Measurements from ENCODE around the gene MYCL. TPM values are rescaled to one million over a fixed set of nuclear protein-coding genes. Genes with fewer than 3 reads are reported as not detected.

Gene MYCL
- total RNA-seq, 1 experiment from 2014 or later: 7.8 TPM

DNA sequence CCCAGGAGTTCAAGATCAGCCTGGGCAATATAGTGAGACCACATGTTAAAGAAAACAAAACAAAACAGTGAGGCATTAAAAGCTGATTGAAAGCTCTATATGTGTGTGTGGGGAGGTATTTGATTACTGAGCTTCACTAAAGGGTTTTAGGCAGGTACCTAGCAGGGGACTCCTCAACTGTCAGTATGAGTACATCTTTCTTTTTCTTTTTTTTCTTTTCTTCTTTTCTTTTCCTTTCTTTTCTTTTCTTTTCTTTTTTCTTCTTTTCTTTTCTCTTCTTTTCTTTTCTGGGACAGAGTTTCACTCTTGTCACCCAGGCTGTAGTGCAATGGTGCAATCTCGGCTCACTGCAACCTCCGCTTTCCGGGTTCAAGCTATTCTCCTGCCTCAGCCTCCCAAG lies 8.5 kb upstream of the MYCL start:
- peaks cover 6% of the 10 kb centered on the region for H3K36me3 Mint-ChIP-seq (ENCODE audit: insufficient read depth, unreplicated experiment)
- H3K27ac Mint-ChIP-seq (ENCODE audit: unreplicated experiment): no peak overlapping the region
- TF ChIP-seq, protein P1, sequence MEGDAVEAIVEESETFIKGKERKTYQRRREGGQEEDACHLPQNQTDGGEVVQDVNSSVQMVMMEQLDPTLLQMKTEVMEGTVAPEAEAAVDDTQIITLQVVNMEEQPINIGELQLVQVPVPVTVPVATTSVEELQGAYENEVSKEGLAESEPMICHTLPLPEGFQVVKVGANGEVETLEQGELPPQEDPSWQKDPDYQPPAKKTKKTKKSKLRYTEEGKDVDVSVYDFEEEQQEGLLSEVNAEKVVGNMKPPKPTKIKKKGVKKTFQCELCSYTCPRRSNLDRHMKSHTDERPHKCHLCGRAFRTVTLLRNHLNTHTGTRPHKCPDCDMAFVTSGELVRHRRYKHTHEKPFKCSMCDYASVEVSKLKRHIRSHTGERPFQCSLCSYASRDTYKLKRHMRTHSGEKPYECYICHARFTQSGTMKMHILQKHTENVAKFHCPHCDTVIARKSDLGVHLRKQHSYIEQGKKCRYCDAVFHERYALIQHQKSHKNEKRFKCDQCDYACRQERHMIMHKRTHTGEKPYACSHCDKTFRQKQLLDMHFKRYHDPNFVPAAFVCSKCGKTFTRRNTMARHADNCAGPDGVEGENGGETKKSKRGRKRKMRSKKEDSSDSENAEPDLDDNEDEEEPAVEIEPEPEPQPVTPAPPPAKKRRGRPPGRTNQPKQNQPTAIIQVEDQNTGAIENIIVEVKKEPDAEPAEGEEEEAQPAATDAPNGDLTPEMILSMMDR (IDR thresholded peaks at IDR 0.05; ENCODE audit: insufficient read depth in 1 of 2, low read depth in 1 of 2, low read length in 1 of 2, severe bottlenecking in 1 of 2, unreplicated experiment in 1 of 2): no peak
- POLR2A ChIA-PET: no interaction called here
- no peaks in the 10 kb centered on the region for H3K27me3 Mint-ChIP-seq (ENCODE audit: insufficient read depth, unreplicated experiment)
- H3K9me3 Mint-ChIP-seq (ENCODE audit: unreplicated experiment): peaks cover 25% of the 10 kb centered on the region
- Histone ChIP-seq H3K27me3 (replicated peaks; ENCODE audit: control insufficient read depth, insufficient read depth, low read length) (no peaks in the 10 kb centered on the region), H3K4me1 (no peaks in the 10 kb centered on the region), H3K9me3 (peaks cover 8% of the 10 kb centered on the region; the same call in 1 of the 2 replicates), H3K36me3 (ENCODE audit: control insufficient read depth, insufficient read depth, low read length) (no peaks in the 10 kb centered on the region), H3K4me3 (ENCODE audit: low read depth, low read length) (no peak overlapping the region)
- BruUV-seq (replicated peaks): no TSS peak
- H3K4me1 Mint-ChIP-seq (ENCODE audit: low read depth, unreplicated experiment): no peaks in the 10 kb centered on the region
- intact Hi-C loops (cut with micrococcal nuclease; ENCODE audit: unreplicated experiment): no loop called here
- DNase-seq: no peak
- CTCF ChIA-PET: no interaction called here
- no peak overlapping the region for H3K4me3 Mint-ChIP-seq (ENCODE audit: unreplicated experiment)

GRCh38 chr1:39908534-39908933 lies 6.8 kb upstream of the MYCL start:
- no peak overlapping the region for H3K4me3 ChIP-seq (ENCODE audit: low read depth, low read length)
- Mint-ChIP-seq H3K27ac (ENCODE audit: unreplicated experiment) (no peak overlapping the region), H3K4me1 (ENCODE audit: low read depth, unreplicated experiment) (no peaks in the 10 kb centered on the region), H3K27me3 (ENCODE audit: insufficient read depth, unreplicated experiment) (no peaks in the 10 kb centered on the region), H3K36me3 (ENCODE audit: insufficient read depth, unreplicated experiment) (peaks cover 6% of the 10 kb centered on the region), H3K4me3 (ENCODE audit: unreplicated experiment) (no peak overlapping the region), H3K9me3 (ENCODE audit: unreplicated experiment) (peaks cover 25% of the 10 kb centered on the region)
- DNase-seq: no peak
- intact Hi-C loops (cut with micrococcal nuclease; ENCODE audit: unreplicated experiment): no loop called here
- H3K4me1 ChIP-seq: no peaks in the 10 kb centered on the region
- ChIA-PET CTCF (no interaction called here), POLR2A (no interaction called here)
- H3K9me3 ChIP-seq: peaks cover 8% of the 10 kb centered on the region; the same call in 1 of the 2 replicates
- TF ChIP-seq, protein P1 (IDR thresholded peaks at IDR 0.05; ENCODE audit: insufficient read depth in 1 of 2, low read depth in 1 of 2, low read length in 1 of 2, severe bottlenecking in 1 of 2, unreplicated experiment in 1 of 2): no peak
- no peaks in the 10 kb centered on the region for H3K27me3 ChIP-seq (replicated peaks; ENCODE audit: control insufficient read depth, insufficient read depth, low read length)
- no TSS peak for BruUV-seq (replicated peaks)
- no peaks in the 10 kb centered on the region for H3K36me3 ChIP-seq (ENCODE audit: control insufficient read depth, insufficient read depth, low read length)

- no peaks in the 10 kb centered on the region for H3K4me1 Mint-ChIP-seq (ENCODE audit: low read depth, unreplicated experiment)
- no peaks in the 10 kb centered on the region for H3K36me3 ChIP-seq (ENCODE audit: control insufficient read depth, insufficient read depth, low read length)
- H3K4me3 ChIP-seq (ENCODE audit: low read depth, low read length): no peak overlapping the region
- peaks cover 6% of the 10 kb centered on the region for H3K36me3 Mint-ChIP-seq (ENCODE audit: insufficient read depth, unreplicated experiment)
- BruUV-seq (replicated peaks): no TSS peak
- POLR2A ChIA-PET: no interaction called here
- peaks cover 8% of the 10 kb centered on the region; the same call in 1 of the 2 replicates for H3K9me3 ChIP-seq
- CTCF ChIA-PET: no interaction called here
- DNase-seq: no peak
- no peak overlapping the region for H3K4me3 Mint-ChIP-seq (ENCODE audit: unreplicated experiment)
- TF ChIP-seq, protein P1 (IDR thresholded peaks at IDR 0.05; ENCODE audit: insufficient read depth in 1 of 2, low read depth in 1 of 2, low read length in 1 of 2, severe bottlenecking in 1 of 2, unreplicated experiment in 1 of 2): no peak
- no peaks in the 10 kb centered on the region for H3K27me3 Mint-ChIP-seq (ENCODE audit: insufficient read depth, unreplicated experiment)
- H3K27ac Mint-ChIP-seq (ENCODE audit: unreplicated experiment): no peak overlapping the region
- H3K4me1 ChIP-seq: no peaks in the 10 kb centered on the region
- peaks cover 25% of the 10 kb centered on the region for H3K9me3 Mint-ChIP-seq (ENCODE audit: unreplicated experiment)
- no peaks in the 10 kb centered on the region for H3K27me3 ChIP-seq (replicated peaks; ENCODE audit: control insufficient read depth, insufficient read depth, low read length)
- intact Hi-C loops (cut with micrococcal nuclease; ENCODE audit: unreplicated experiment): no loop called here
Measured at GRCh38 chr1:39907528-39908453, 6.1 kb upstream of the MYCL start.
